ENCODE results near the gene NRL. TPM values are rescaled to one million over a fixed set of nuclear protein-coding genes. Genes with fewer than 3 reads are reported as not detected.

The NRL gene
- total RNA-seq, 1 donor from 2014 or later, result 2.7 TPM

DNA sequence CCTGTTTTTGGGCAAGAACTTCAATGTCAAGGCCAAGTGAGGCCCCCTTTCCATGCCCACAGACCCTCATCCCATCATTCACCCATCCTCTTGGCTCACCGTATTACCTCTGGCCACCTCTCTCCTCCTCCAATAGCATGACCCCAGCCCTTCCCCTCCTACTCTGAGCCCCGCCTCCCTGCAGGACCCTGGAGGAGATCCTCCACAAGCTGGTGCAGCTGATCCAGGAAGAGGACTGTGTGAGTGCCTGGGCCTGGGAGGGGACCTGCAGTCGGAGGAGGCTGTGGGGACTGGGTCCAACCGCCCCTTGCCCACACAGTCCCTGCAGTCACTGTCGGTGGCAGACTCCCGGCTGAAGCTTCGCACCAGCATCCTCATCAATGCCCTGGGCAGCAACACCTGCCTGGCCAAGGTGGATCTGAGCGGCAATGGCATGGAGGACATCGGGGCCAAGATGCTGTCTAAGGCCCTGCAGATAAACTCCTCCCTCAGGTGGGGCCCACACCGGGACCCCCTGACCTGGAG is 55.7 kb downstream of the NRL start:
- Mint-ChIP-seq H3K9me3 (no peaks in the 10 kb centered on the region), H3K4me1 (ENCODE audit: low read depth) (peaks cover 7% of the 10 kb centered on the region), H3K4me3 (no peak overlapping the region), H3K36me3 (ENCODE audit: low read depth) (no peaks in the 10 kb centered on the region), H3K27ac (no peak overlapping the region), H3K27me3 (ENCODE audit: insufficient read depth) (peaks cover 3% of the 10 kb centered on the region)
- no peak for DNase-seq (ENCODE audit: low spot score)
- intact Hi-C loops (cut with micrococcal nuclease), result loop anchor here (1.0 kb wide), 4 partner anchors 31 to 49 kb away; partner anchors contain the start of gene PCK2

DNA sequence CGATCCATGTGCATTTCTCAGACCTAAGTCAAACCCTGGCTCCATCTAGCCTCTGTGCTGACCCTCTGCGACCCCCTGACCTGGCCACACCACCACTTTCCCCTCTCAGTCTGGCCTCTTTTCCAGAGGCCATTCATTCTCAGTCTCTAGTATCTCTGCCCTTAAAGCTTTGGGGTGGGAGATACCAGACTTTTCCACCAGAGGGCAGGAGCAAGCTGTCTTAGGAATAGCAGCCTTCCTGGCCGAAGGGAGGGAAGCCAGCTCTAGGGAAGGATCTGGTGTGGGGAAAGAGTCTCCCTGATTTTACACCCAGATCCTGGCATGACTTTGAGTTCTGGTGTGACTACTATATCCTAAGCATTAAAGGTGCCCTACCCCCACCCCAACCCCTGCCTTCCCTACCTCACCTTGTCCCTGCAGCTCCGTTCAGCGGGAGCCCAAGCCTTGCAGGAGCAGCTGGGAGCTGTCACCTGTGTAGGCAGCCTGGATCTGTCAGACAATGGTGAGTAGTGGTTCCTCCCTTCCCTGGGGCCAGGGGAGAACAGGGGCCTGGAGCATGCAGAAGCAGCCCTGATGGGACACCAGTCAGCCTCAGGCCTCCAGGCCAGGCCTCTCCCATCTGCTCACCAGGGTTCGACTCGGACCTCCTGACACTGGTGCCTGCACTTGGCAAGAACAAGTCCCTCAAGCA is 56.3 kb downstream of the NRL start:
- H3K27me3 Mint-ChIP-seq (ENCODE audit: insufficient read depth), result peaks cover 3% of the 10 kb centered on the region
- intact Hi-C loops (cut with micrococcal nuclease), result loop anchor here (1.0 kb wide), 4 partner anchors 32 to 50 kb away; partner anchors contain the start of gene PCK2
- no peaks in the 10 kb centered on the region for H3K36me3 Mint-ChIP-seq (ENCODE audit: low read depth)
- peak overlapping the region; percentile 65 for H3K27ac Mint-ChIP-seq
- no peak overlapping the region for H3K4me3 Mint-ChIP-seq
- DNase-seq (ENCODE audit: low spot score), result peak; percentile 24
- H3K4me1 Mint-ChIP-seq (ENCODE audit: low read depth), result peaks cover 13% of the 10 kb centered on the region
- H3K9me3 Mint-ChIP-seq, result no peaks in the 10 kb centered on the region

DNA sequence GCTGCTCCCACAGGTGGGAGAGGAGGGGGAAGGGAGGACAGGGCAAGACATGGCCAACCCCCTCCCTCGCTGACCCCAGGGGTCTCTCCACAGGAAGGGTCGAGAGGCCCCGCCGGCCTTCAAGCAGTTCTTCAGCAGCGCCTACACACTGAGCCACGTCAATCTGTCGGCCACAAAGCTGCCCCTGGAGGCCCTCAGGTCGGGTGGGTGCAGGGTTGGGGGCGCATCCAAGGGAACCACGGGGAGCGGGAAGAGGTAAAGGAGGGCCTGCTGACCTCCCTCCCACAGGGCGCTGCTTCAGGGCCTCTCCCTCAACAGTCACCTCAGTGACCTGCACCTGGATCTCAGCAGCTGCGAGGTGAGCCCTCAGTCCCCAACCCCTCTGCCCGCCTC is 56.9 kb downstream of the NRL start:
- H3K4me1 Mint-ChIP-seq (ENCODE audit: low read depth), result peaks cover 18% of the 10 kb centered on the region
- intact Hi-C loops (cut with micrococcal nuclease), result loop anchor here (1.0 kb wide), 4 partner anchors 32 to 50 kb away; partner anchors contain the start of gene PCK2
- H3K27ac Mint-ChIP-seq, result peak overlapping the region; percentile 65
- DNase-seq (ENCODE audit: low spot score), result no peak
- peaks cover 3% of the 10 kb centered on the region for H3K27me3 Mint-ChIP-seq (ENCODE audit: insufficient read depth)
- H3K4me3 Mint-ChIP-seq, result no peak overlapping the region
- H3K9me3 Mint-ChIP-seq, result no peaks in the 10 kb centered on the region
- no peaks in the 10 kb centered on the region for H3K36me3 Mint-ChIP-seq (ENCODE audit: low read depth)

DNA sequence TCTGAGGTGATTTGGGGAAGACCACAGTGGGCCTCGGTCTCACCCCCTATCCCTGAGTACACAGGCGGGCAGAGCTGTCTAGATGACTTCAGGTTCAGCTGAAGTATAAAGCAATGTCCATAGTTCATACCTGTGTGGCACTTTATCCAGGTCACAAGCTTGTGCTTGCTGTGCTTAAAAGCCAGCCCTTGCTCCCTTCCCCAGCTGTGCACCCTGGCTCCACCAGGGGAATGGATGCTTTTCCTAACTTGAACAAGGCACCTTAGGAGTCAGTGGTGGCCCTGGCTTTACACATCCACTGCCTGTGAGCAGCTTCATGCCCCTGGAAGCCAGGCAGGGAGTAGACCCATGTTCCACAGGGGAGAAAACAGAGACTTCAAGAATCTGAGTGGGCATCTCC is 57.5 kb downstream of the NRL start:
- no peak for DNase-seq (ENCODE audit: low spot score)
- Mint-ChIP-seq H3K36me3 (ENCODE audit: low read depth) (no peaks in the 10 kb centered on the region), H3K27me3 (ENCODE audit: insufficient read depth) (peaks cover 3% of the 10 kb centered on the region), H3K4me1 (ENCODE audit: low read depth) (peaks cover 22% of the 10 kb centered on the region), H3K27ac (no peak overlapping the region), H3K9me3 (no peaks in the 10 kb centered on the region), H3K4me3 (no peak overlapping the region)
- intact Hi-C loops (cut with micrococcal nuclease), result no loop called here

DNA sequence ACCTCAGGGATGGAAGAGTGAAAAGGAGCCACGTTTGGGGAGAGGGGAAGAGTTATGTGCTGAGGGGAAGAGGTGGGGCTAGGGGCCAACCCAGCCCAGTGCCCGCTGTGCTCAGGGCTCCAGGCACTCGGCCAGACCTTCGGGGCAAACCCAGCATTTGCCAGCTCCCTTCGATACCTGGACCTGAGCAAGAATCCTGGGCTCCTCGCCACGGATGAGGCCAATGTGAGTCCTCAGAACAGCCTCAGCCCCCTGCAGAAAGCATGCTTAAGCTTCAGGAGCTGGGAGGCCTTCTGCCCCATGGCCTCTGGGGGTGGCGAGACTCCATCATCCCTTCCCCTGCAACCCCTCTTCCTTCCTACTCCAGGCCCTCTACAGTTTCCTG is 58.0 kb downstream of the NRL start:
- Mint-ChIP-seq H3K9me3 (no peaks in the 10 kb centered on the region), H3K27ac (no peak overlapping the region), H3K27me3 (ENCODE audit: insufficient read depth) (peaks cover 3% of the 10 kb centered on the region), H3K4me3 (no peak overlapping the region), H3K4me1 (ENCODE audit: low read depth) (peaks cover 22% of the 10 kb centered on the region), H3K36me3 (ENCODE audit: low read depth) (no peaks in the 10 kb centered on the region)
- intact Hi-C loops (cut with micrococcal nuclease), result no loop called here
- DNase-seq (ENCODE audit: low spot score), result no peak

GRCh38 chr14:24055971-24056799 is 58.6 kb downstream of the NRL start:
- Mint-ChIP-seq H3K9me3 (no peaks in the 10 kb centered on the region), H3K4me1 (ENCODE audit: low read depth) (peaks cover 24% of the 10 kb centered on the region), H3K27ac (peak overlapping the region; percentile 38), H3K4me3 (no peak overlapping the region), H3K36me3 (ENCODE audit: low read depth) (no peaks in the 10 kb centered on the region), H3K27me3 (ENCODE audit: insufficient read depth) (peaks cover 5% of the 10 kb centered on the region)
- no peak for DNase-seq (ENCODE audit: low spot score)
- intact Hi-C loops (cut with micrococcal nuclease), result no loop called here

DNA sequence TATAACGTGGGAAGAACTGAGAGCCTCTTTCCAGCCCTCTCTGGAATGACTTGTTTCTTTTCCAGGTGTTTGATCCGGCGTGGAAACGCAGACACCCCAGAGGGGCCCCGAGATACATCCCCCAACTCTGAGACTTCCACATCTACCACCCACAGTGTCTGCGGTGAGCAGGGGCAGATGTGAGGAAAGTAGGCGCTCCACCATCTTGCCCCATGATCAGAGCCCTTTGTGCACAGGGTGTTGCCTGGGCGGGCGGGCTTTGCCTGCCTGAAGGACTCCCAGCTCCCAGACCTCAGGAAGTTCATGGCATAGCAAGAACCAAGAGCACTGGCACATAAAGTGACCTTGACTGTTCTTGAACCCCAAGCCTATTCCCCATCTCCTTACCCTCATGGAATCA is 60.1 kb downstream of the NRL start:
- Mint-ChIP-seq H3K27me3 (ENCODE audit: insufficient read depth) (peaks cover 11% of the 10 kb centered on the region), H3K4me1 (ENCODE audit: low read depth) (peaks cover 27% of the 10 kb centered on the region), H3K27ac (no peak overlapping the region), H3K36me3 (ENCODE audit: low read depth) (peaks cover 2% of the 10 kb centered on the region), H3K4me3 (no peak overlapping the region), H3K9me3 (no peaks in the 10 kb centered on the region)
- intact Hi-C loops (cut with micrococcal nuclease), result no loop called here
- DNase-seq (ENCODE audit: low spot score), result no peak

- Mint-ChIP-seq H3K4me1 (ENCODE audit: low read depth) (peaks cover 27% of the 10 kb centered on the region), H3K9me3 (no peaks in the 10 kb centered on the region), H3K4me3 (no peak overlapping the region), H3K27me3 (ENCODE audit: insufficient read depth) (peaks cover 11% of the 10 kb centered on the region), H3K36me3 (ENCODE audit: low read depth) (peaks cover 2% of the 10 kb centered on the region), H3K27ac (no peak overlapping the region)
- intact Hi-C loops (cut with micrococcal nuclease), result no loop called here
- DNase-seq (ENCODE audit: low spot score), result no peak
Measured at GRCh38 chr14:24054324-24054641, 60.5 kb downstream of the NRL start.

- Mint-ChIP-seq H3K27me3 (ENCODE audit: insufficient read depth) (peaks cover 15% of the 10 kb centered on the region), H3K4me3 (peak overlapping the region; percentile 81), H3K9me3 (no peaks in the 10 kb centered on the region), H3K36me3 (ENCODE audit: low read depth) (peaks cover 2% of the 10 kb centered on the region), H3K4me1 (ENCODE audit: low read depth) (peaks cover 27% of the 10 kb centered on the region), H3K27ac (peak overlapping the region; percentile 76)
- intact Hi-C loops (cut with micrococcal nuclease), result loop anchor here (1.0 to 2.0 kb wide), 9 partner anchors 18 to 107 kb away; partner anchors contain the start of genes CPNE6, DCAF11, IRF9 and NRL
- no peak for DNase-seq (ENCODE audit: low spot score)
Measured at GRCh38 chr14:24053548-24054323, 61.0 kb downstream of the NRL start.

DNA sequence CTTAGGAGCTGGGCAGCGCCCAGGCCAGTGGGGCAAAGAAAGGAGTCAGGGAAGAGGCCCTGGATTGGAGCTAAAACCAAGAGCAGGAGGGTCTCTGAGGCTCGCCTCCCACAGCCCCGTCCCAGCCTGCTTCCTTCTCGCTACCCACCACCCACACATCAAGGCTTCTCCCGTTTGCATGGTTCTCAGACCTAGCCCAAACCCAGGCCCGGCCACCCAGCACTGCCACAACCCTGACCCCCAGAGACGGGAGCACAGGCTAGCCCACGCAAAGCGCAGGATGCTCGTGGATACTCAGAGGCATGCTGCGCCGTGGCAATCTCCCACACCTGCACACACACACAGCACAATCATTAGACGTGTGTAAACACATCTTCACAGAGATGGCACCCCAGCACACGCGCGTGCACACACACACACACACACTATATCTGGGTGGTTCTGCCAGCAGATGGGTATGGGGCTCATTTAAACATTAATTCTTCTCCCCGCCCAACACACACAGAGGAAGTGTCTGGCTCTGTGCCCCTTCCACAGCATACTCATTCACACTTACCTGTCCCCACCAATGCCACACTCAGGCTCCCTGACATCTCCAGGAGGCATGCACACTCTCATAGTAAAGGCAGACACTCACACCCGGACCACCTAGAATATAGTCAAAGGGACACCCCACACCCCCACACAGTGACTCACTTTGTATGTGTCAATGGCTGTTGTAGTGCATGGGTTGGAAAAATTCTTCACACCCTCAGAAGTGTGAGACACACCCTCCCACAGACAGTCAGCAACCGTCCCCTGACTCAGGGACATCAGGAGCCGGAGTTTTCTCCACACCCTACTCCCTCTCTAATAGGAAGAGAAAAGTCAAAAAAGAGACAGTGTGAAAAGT is 61.8 kb downstream of the NRL start:
- intact Hi-C loops (cut with micrococcal nuclease), result loop anchor here (1.0 to 2.0 kb wide), 9 partner anchors 18 to 108 kb away; partner anchors contain the start of genes CPNE6, DCAF11, IRF9 and NRL
- DNase-seq (ENCODE audit: low spot score), result peak; percentile 27
- no peaks in the 10 kb centered on the region for H3K9me3 Mint-ChIP-seq
- H3K4me3 Mint-ChIP-seq, result peak overlapping the region; percentile 81
- H3K4me1 Mint-ChIP-seq (ENCODE audit: low read depth), result peaks cover 22% of the 10 kb centered on the region
- H3K36me3 Mint-ChIP-seq (ENCODE audit: low read depth), result peaks cover 2% of the 10 kb centered on the region
- H3K27ac Mint-ChIP-seq, result peak overlapping the region; percentile 76
- H3K27me3 Mint-ChIP-seq (ENCODE audit: insufficient read depth), result peaks cover 17% of the 10 kb centered on the region

DNA sequence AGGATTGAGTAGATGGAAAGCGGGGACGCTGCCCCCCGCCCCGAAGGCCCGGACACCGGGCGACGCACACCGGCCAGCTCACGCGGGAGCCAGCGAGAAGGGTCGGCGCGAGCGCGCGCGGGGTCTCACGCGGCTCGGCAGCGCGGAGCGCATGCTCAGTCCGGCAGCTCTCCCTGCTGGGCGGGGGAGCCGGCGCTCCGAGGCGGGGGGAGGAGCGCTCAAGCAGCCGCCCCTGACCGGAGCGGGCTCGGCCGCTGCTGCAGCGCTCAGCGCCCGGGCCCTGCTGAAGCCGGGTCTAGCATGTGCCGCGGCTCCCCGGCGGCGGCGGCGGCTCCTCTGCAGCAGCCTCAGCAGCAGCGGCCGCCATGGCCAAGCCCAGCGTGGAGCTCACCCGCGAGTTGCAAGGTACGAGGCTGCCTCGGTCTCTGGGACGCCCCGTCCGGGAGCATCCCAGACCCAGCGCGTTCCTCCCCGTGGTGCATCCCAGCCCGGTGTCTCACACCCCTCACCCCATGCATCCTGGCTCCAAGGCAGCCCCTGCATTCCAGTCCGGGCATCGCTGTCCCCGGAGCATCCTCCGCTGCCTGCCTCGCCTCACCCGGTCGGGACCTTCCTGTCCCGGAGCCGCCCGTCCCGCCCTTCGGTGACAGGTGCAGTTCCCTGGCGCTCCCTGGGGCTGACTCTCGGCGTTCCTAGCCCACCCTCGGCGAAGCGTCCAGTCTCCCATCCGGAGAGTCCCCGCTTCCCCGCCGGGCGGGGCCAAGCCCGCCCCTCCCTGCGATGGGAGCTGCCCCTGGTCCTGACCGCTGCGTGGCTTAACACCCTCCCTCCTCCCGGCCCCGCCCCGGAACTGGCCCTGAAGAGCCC is 62.7 kb downstream of the NRL start, which contains the start of gene CARMIL3:
Gene CARMIL3 (plus strand): TSS at position 221 of the 867 bp plus-strand sequence. CDS start 145 bp downstream, at position 366.
- H3K36me3 Mint-ChIP-seq (ENCODE audit: low read depth), result peaks cover 2% of the 10 kb centered on the region
- H3K27ac Mint-ChIP-seq, result peak within 1 kb of the TSS; percentile 76
- no peaks in the 10 kb centered on the region for H3K9me3 Mint-ChIP-seq
- peaks cover 17% of the 10 kb centered on the region for H3K27me3 Mint-ChIP-seq (ENCODE audit: insufficient read depth)
- DNase-seq (ENCODE audit: low spot score), result peak; percentile 67
- peak within 1 kb of the TSS; percentile 85 for H3K4me3 Mint-ChIP-seq
- peaks cover 22% of the 10 kb centered on the region for H3K4me1 Mint-ChIP-seq (ENCODE audit: low read depth)
- intact Hi-C loops (cut with micrococcal nuclease), result loop anchor here (2.0 kb wide), 2 partner anchors 95 to 109 kb away; partner anchors contain the start of genes IRF9, PSME2 and RNF31

All from activated T-helper 1 cell treated with anti-CD3 and anti-CD28 coated beads, Interleukin-12 subunit alpha, Interleukin-12 subunit beta, Interleukin-2, Interleukin-4 antibody, amounts not matched to agents 30 ng/mL and 10 ng/mL and 1 ng/mL, durations not matched to agents 14 hours and 24 hours and 36 hours (primary cell).